ENCODE results near the gene ZBTB46.

GRCh38 chr20:63842258-63842657 is 11.2 kb upstream of the ZBTB46 start:
- TF ChIP-seq, protein P1, sequence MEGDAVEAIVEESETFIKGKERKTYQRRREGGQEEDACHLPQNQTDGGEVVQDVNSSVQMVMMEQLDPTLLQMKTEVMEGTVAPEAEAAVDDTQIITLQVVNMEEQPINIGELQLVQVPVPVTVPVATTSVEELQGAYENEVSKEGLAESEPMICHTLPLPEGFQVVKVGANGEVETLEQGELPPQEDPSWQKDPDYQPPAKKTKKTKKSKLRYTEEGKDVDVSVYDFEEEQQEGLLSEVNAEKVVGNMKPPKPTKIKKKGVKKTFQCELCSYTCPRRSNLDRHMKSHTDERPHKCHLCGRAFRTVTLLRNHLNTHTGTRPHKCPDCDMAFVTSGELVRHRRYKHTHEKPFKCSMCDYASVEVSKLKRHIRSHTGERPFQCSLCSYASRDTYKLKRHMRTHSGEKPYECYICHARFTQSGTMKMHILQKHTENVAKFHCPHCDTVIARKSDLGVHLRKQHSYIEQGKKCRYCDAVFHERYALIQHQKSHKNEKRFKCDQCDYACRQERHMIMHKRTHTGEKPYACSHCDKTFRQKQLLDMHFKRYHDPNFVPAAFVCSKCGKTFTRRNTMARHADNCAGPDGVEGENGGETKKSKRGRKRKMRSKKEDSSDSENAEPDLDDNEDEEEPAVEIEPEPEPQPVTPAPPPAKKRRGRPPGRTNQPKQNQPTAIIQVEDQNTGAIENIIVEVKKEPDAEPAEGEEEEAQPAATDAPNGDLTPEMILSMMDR (IDR thresholded peaks at IDR 0.05), result no peak
- no peak for TF ChIP-seq POLR2A (IDR thresholded peaks at IDR 0.05)

Measured in thyroid gland (tissue), 4 donors.